ENCODE data around the gene PKHD1.

The PKHD1 gene

DNA sequence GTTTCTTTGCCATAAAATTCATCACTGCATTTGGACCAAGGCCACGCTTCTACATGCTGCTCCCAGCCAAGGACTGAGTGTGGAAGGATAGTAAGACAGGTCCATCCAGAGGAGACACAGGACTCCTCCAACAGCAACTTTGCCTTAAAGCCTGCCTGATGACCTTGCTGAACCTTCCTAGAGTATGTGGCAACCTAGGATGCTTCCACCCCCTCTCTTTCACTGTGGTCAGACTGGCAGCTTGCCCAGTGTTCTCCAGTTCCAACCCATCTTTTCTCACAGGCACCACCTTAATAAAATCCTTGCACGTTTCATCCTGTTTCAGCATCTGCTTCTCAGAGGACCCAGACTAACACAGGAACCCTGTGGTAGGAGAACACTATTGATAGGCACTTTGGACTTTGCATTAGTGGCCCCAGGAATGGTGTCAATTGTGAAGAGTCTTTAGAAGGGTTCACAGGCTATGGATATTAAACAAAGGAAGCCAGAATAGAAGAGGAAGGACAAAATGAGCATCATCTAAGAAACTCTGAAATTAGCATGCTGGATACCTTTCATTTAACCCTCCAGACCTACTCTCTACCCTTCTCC, 2.4 kb upstream of the PKHD1 start:
- no peak for DNase-seq (ENCODE audit: low spot score)
- in situ Hi-C loops (cut with MboI; ENCODE audit: low pct_unique_long_range_greater_than_20kb, low sequenced_read_pairs, unreplicated experiment) = no loop called here

DNA sequence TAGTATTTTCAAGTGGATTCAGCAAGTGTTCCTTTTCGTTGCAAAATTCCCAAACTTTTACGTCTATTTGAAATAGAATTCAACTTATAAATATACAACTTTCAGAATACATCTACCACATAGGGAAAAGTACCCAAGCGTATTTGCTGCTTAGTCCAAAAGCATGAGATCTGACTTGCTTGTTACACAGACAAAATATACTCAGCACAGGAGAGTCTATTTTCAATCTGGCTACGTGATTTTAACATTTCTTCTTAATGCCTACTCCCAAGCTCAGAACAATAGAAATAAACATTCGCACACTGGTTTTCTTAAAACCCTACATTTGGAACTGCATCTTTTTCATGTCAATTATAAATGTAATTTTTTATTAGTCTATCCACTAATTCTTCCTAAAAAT, 672 bp downstream of the PKHD1 start:
- TF ChIP-seq, protein P1, sequence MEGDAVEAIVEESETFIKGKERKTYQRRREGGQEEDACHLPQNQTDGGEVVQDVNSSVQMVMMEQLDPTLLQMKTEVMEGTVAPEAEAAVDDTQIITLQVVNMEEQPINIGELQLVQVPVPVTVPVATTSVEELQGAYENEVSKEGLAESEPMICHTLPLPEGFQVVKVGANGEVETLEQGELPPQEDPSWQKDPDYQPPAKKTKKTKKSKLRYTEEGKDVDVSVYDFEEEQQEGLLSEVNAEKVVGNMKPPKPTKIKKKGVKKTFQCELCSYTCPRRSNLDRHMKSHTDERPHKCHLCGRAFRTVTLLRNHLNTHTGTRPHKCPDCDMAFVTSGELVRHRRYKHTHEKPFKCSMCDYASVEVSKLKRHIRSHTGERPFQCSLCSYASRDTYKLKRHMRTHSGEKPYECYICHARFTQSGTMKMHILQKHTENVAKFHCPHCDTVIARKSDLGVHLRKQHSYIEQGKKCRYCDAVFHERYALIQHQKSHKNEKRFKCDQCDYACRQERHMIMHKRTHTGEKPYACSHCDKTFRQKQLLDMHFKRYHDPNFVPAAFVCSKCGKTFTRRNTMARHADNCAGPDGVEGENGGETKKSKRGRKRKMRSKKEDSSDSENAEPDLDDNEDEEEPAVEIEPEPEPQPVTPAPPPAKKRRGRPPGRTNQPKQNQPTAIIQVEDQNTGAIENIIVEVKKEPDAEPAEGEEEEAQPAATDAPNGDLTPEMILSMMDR (IDR thresholded peaks at IDR 0.05; ENCODE audit: extremely low read depth, insufficient read depth, missing control alignments) = no peak
- in situ Hi-C loops (cut with MboI; ENCODE audit: low pct_unique_long_range_greater_than_20kb, low sequenced_read_pairs, unreplicated experiment) = no loop called here
- DNase-seq (ENCODE audit: low spot score) = no peak

More for the DNA sequence above, 2.4 kb upstream of the PKHD1 start:
- TF ChIP-seq, protein P1 (IDR thresholded peaks at IDR 0.05; ENCODE audit: extremely low read depth, insufficient read depth, missing control alignments) = no peak

DNA sequence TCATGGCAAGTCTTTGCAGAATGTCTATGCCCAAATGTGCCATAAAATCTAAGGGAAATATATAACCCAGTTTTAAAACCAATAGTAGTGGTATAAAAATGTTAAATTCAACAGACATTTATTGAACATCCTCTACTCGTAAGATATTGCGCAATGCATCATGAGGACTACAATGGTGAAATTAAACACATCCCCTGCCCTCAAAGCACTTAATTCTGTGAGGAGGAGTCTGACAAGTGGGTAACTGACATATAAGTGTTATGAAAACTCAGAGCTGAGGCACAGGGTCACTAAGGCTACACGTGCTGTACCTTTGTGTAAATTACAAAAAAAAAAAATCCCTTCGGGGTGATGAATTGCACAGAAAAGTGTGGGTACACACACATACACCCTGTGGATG, 6.2 kb downstream of the PKHD1 start:
- no peak for DNase-seq (ENCODE audit: low spot score)
- TF ChIP-seq, protein P1 (IDR thresholded peaks at IDR 0.05; ENCODE audit: extremely low read depth, insufficient read depth, missing control alignments) = no peak
- in situ Hi-C loops (cut with MboI; ENCODE audit: low pct_unique_long_range_greater_than_20kb, low sequenced_read_pairs, unreplicated experiment) = no loop called here

DNA sequence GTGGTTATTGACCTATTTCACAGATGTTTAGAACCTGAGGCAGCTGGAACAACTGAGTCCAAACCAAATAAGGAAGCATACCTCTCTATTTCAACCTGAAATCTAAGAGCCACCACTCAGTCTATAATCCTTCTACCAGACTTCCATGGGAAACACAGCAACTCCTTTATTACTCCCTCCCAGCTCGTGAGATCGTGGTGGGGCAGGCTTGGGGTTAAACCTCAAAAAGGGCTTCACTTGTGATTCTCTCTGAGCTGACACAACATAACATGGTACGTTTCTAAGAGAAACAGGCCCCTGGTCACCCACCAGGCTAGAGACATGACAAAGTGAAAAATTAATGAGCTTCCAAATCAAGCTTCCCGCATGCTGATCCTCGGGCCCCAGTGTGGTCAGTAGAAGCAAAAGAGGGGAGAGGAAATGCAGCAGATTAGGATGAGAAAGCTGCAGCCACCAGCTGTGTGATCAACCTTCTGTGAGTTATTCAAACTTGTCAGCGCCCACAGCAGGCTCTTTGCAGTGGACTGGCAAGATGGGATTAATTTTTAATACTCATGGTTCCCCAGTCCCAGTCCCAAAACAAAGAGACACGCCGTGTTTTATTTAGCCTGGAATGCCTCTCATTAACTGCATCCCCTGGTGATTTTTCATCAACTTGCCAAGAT, 9.3 kb downstream of the PKHD1 start:
- DNase-seq (ENCODE audit: low spot score) = no peak
- in situ Hi-C loops (cut with MboI; ENCODE audit: low pct_unique_long_range_greater_than_20kb, low sequenced_read_pairs, unreplicated experiment) = no loop called here
- TF ChIP-seq, protein P1 (IDR thresholded peaks at IDR 0.05; ENCODE audit: extremely low read depth, insufficient read depth, missing control alignments) = no peak

DNA sequence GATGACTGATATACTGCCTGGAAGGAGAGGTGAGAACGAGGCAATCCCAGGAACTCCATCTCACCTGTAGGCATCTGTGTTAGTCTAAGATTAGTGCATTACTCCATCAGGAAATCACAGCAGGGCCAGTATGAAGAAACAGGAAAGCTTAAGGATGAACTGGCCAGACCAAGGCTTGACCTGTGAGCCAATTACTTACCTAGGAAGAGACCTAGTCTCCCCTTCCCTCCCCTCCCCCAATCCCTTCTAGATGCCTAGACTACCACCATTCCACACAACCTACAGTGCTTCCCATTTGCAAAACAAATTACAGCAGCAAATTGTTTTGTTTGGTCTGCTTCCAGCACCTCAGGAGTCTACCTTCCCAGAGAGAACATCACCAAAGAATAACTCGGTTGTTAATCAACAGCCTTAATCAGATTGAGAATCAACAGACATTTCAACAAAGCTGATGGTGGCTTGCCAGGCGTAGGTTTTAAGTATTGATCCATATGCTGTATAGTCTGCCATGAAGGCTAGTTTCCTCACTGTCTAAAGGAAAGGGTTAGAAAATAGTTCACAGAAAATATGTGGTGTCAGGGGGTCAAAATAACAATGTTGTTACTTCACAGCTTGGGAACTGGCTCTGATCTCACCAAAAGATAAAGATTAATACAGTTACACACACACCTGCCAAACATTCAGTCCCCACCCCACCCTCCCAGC, 10.1 kb downstream of the PKHD1 start:
- TF ChIP-seq, protein P1 (IDR thresholded peaks at IDR 0.05; ENCODE audit: extremely low read depth, insufficient read depth, missing control alignments) = no peak
- in situ Hi-C loops (cut with MboI; ENCODE audit: low pct_unique_long_range_greater_than_20kb, low sequenced_read_pairs, unreplicated experiment) = no loop called here
- DNase-seq (ENCODE audit: low spot score) = no peak

DNA sequence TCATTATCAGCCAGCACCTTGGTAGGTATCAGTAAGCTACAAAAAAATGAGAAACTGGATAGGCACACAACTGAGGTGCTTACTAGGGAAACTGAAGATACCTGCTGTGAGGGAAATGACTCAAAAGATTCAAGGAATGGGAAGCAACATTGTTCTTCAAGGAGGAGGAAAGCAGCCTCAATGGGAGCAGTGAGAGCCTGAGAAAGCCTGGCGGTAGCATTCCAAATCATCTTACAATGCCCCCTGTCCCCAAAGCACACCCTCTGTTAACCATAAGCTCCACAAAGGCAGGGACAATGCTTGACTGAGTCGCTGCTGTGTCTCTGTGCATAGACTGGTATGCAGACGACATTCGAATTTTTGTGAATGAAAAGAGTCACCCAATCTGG, 10.6 kb downstream of the PKHD1 start:
- no peak for DNase-seq (ENCODE audit: low spot score)
- TF ChIP-seq, protein P1 (IDR thresholded peaks at IDR 0.05; ENCODE audit: extremely low read depth, insufficient read depth, missing control alignments) = no peak
- in situ Hi-C loops (cut with MboI; ENCODE audit: low pct_unique_long_range_greater_than_20kb, low sequenced_read_pairs, unreplicated experiment) = no loop called here
